Right lobe of liver (tissue), 6 donors: ENCODE measurements around the gene MTCH2. TPM values are rescaled to one million over a fixed set of nuclear protein-coding genes. Genes with fewer than 3 reads are reported as not detected.
"Not testable (repeated sequence)": the region's sequence is repeated elsewhere in the genome, so short reads cannot be mapped to it uniquely, and the experiment has no call there.

ENCODE experiments used
- ATAC-seq, 4 donors: fragments of 200-7000 bp; cut with Tn5 transposase; one replicate each; pipeline ENCODE4 v1.9.1; 2020; ENCODE audit warnings: mild to moderate bottlenecking in 4 of 4, moderate library complexity in 4 of 4
- DNase-seq, 3 donors: peaks; one replicate each; pipeline ENCODE4 v3.0.0-alpha.2; 2020
- H3K27ac ChIP-seq, 3 donors: fragments of 200-600 bp; one replicate each; pipeline ENCODE4 v1.8.0; 2022
- H3K27me3 ChIP-seq, 2 donors: fragments of 200-600 bp; one replicate each; pipeline ENCODE4 v1.8.0; 2022
- H3K36me3 ChIP-seq, 4 donors: fragments of 200-600 bp; sonication (generic) in 1 of 4; one replicate each; pipeline versions ENCODE4 v1.5.1 to v1.8.0; 2017 to 2022; ENCODE audit warnings: control low read depth in 1 of 4
- H3K4me1 ChIP-seq, 4 donors: fragments of 200-600 bp; sonication (generic) in 1 of 4; one replicate each; pipeline versions ENCODE4 v1.5.1 to v1.8.0; 2017 to 2022; ENCODE audit warnings: control low read depth in 1 of 4
- H3K4me3 ChIP-seq, 3 donors: fragments of 200-600 bp; one replicate each; pipeline ENCODE4 v1.8.0; 2022
- H3K9me3 ChIP-seq, 4 donors: fragments of 200-600 bp; sonication (generic) in 1 of 4; one replicate each; pipeline versions ENCODE4 v1.5.1 to v1.8.0; 2017 to 2022; ENCODE audit warnings: control low read depth in 1 of 4
- CTCF ChIP-seq, 4 donors: fragments of 200-600 bp in 3 of 4; fragments of 450-650 bp in 1 of 4; IDR thresholded peaks; one replicate each; pipeline versions ENCODE4 v1.5.1 to v1.8.0; 2016 to 2022; ENCODE audit warnings: antibody characterized with exemption in 4 of 4, mild to moderate bottlenecking in 2 of 4
- POLR2A ChIP-seq: fragments of 450-650 bp; IDR thresholded peaks from one replicate; pipeline ENCODE4 v1.6.1; 2017; ENCODE audit warnings: antibody characterized with exemption, mild to moderate bottlenecking
- WGBS: methylation state at CpG from one replicate; pipeline ENCODE4 v1.1.6; 2018; ENCODE audit warnings: low coverage, low lambda C conversion rate; ENCODE audit not compliant: insufficient coverage; ENCODE audit errors: missing lambda C conversion rate; 5-methylcytosine and 5-hydroxymethylcytosine counted together
- intact Hi-C, 2 donors: fragments of 100-400 bp; cut with DNase I; formaldehyde crosslinking; loops; one replicate each; pipeline versions ENCODE4 v1.11.2 to v1.14.1; 2022
- total RNA-seq, 6 experiments: library from RNA; depleted of rRNA in 2 of 6; stranded (reverse); fragments of >200 nt in 2 of 6; fragmentation: NEBNext Ultra II Directional in 3 of 6; extraction: Animal tissue kit (Norgen Biotek cat#: 25700) in 3 of 6; gene quantifications; one replicate each; pipeline versions ENCODE4 v1.1.0 to v1.2.4, GENCODE V29; 2016 to 2023
- donor health status: DM: no; HTN: yes; CAD: no.
- donor health status: DM: no; HTN: no; CAD: no.
- donor health status: DM: no; HTN: no; CAD: no.
- donor health status: DM: no; HTN: yes; CAD: no.
- donor health status: DM: no; HTN: yes; CAD: no.

MTCH2 gene
- total RNA-seq, 6 experiments from 2014 or later = 123 to 179 (median 135) TPM

GRCh38 chr11:47688111-47688510, 45.8 kb upstream of the MTCH2 start:
- no peaks in the 10 kb centered on the region for H3K36me3 ChIP-seq
- no peak for DNase-seq
- no peaks in the 10 kb centered on the region for H3K4me1 ChIP-seq
- no peak for TF ChIP-seq CTCF (IDR thresholded peaks at IDR 0.05)
- no peak for TF ChIP-seq POLR2A
- no peak overlapping the region for H3K27ac ChIP-seq
- no peak overlapping the region for H3K4me3 ChIP-seq
- H3K9me3 ChIP-seq = no peaks in the 10 kb centered on the region
- no peaks in the 10 kb centered on the region for H3K27me3 ChIP-seq
- ATAC-seq = no peak
- intact Hi-C loops = no loop called here
- WGBS = 100% methylated on average over 4 of the region's 4 CpGs

GRCh38 chr11:47686704-47687103, 44.3 kb upstream of the MTCH2 start:
- H3K27me3 ChIP-seq, H3K27ac ChIP-seq, H3K9me3 ChIP-seq, H3K4me3 ChIP-seq, H3K4me1 ChIP-seq, H3K36me3 ChIP-seq, ATAC-seq, DNase-seq, intact Hi-C loops: not testable (repeated sequence)
- 92% methylated on average over 2 of the region's 3 CpGs for WGBS

GRCh38 chr11:47686151-47686550, 43.8 kb upstream of the MTCH2 start:
- no peak for TF ChIP-seq CTCF (IDR thresholded peaks at IDR 0.05)
- TF ChIP-seq POLR2A = no peak
- Histone ChIP-seq H3K9me3 (no peaks in the 10 kb centered on the region), H3K4me1 (no peaks in the 10 kb centered on the region), H3K27ac (no peak overlapping the region), H3K27me3 (no peaks in the 10 kb centered on the region), H3K36me3 (no peaks in the 10 kb centered on the region), H3K4me3 (no peak overlapping the region)
- ATAC-seq (no peak), DNase-seq (no peak)
- intact Hi-C loops = no loop called here
- 88% methylated on average over 1 of the region's 1 CpG for WGBS

GRCh38 chr11:47675851-47676250, 33.5 kb upstream of the MTCH2 start:
- no peaks in the 10 kb centered on the region for H3K36me3 ChIP-seq
- no peak for TF ChIP-seq POLR2A
- TF ChIP-seq CTCF (IDR thresholded peaks at IDR 0.05) = no peak
- DNase-seq = no peak
- H3K27ac ChIP-seq = no peak overlapping the region
- intact Hi-C loops = no loop called here
- H3K27me3 ChIP-seq = no peaks in the 10 kb centered on the region
- no peaks in the 10 kb centered on the region for H3K9me3 ChIP-seq
- ATAC-seq = no peak
- H3K4me1 ChIP-seq = no peaks in the 10 kb centered on the region
- H3K4me3 ChIP-seq = no peak overlapping the region
- WGBS = 80% methylated on average over 1 of the region's 2 CpGs

- Histone ChIP-seq H3K27me3 (no peaks in the 10 kb centered on the region), H3K36me3 (no peaks in the 10 kb centered on the region), H3K27ac (no peak overlapping the region), H3K4me3 (no peak overlapping the region), H3K9me3 (no peaks in the 10 kb centered on the region), H3K4me1 (no peaks in the 10 kb centered on the region)
- intact Hi-C loops = no loop called here
- ATAC-seq (no peak), DNase-seq (no peak)
- no peak for TF ChIP-seq POLR2A
- WGBS = 98% methylated on average over 5 of the region's 5 CpGs
These were observed 29.9 kb upstream of the MTCH2 start for GRCh38 chr11:47672283-47672730.

GRCh38 chr11:47669856-47670255, 27.5 kb upstream of the MTCH2 start:
- ATAC-seq (no peak), DNase-seq (no peak)
- no peak overlapping the region for H3K4me3 ChIP-seq
- no peaks in the 10 kb centered on the region for H3K36me3 ChIP-seq
- no peak overlapping the region for H3K27ac ChIP-seq
- 98% methylated on average over 5 of the region's 6 CpGs for WGBS
- TF ChIP-seq POLR2A (no peak), CTCF (IDR thresholded peaks at IDR 0.05) (no peak)
- intact Hi-C loops = no loop called here
- no peaks in the 10 kb centered on the region for H3K4me1 ChIP-seq
- H3K9me3 ChIP-seq = no peaks in the 10 kb centered on the region
- H3K27me3 ChIP-seq = no peaks in the 10 kb centered on the region
